ENCODE results near the gene KCNIP3. TPM values are rescaled to one million over a fixed set of nuclear protein-coding genes. Genes with fewer than 3 reads are reported as not detected.

KCNIP3 gene
- total RNA-seq, 1 donor from 2014 or later = 6.3 TPM

- Mint-ChIP-seq H3K36me3 (ENCODE audit: insufficient read depth) (no peaks in the 10 kb centered on the region), H3K27ac (no peak overlapping the region), H3K9me3 (ENCODE audit: low read depth) (no peaks in the 10 kb centered on the region), H3K4me1 (ENCODE audit: low read depth) (no peaks in the 10 kb centered on the region), H3K4me3 (ENCODE audit: low read depth) (no peak overlapping the region), H3K27me3 (peaks cover 70% of the 10 kb centered on the region)
- DNase-seq (ENCODE audit: low spot score, unreplicated experiment) = no peak
- TF ChIP-seq, protein P1, sequence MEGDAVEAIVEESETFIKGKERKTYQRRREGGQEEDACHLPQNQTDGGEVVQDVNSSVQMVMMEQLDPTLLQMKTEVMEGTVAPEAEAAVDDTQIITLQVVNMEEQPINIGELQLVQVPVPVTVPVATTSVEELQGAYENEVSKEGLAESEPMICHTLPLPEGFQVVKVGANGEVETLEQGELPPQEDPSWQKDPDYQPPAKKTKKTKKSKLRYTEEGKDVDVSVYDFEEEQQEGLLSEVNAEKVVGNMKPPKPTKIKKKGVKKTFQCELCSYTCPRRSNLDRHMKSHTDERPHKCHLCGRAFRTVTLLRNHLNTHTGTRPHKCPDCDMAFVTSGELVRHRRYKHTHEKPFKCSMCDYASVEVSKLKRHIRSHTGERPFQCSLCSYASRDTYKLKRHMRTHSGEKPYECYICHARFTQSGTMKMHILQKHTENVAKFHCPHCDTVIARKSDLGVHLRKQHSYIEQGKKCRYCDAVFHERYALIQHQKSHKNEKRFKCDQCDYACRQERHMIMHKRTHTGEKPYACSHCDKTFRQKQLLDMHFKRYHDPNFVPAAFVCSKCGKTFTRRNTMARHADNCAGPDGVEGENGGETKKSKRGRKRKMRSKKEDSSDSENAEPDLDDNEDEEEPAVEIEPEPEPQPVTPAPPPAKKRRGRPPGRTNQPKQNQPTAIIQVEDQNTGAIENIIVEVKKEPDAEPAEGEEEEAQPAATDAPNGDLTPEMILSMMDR (IDR thresholded peaks at IDR 0.05; ENCODE audit: unreplicated experiment) = no peak
These were observed 52.6 kb downstream of the KCNIP3 start for GRCh38 chr2:95349568-95350322.

DNA sequence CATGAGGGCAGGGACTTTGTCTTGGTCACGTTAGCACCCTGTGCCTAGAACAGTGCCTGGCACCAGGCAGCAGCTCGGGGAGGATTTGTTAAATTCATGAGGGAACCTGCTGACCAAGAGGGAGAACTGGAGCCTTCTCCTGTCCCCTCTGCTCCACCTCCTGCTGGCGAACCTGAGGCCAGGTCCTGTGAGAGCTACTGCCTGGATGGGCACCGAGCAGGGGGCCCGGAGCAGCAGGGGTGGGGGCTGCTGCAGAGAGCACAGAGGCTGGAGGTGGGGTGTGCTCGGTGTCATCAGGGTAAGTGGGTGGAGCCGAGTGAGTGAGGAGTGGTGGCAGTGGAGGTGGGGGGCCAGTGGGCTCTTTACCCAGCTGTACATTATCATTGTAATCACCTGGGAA, 53.2 kb downstream of the KCNIP3 start:
- H3K27me3 Mint-ChIP-seq = peaks cover 64% of the 10 kb centered on the region
- H3K4me3 Mint-ChIP-seq (ENCODE audit: low read depth) = no peak overlapping the region
- no peaks in the 10 kb centered on the region for H3K4me1 Mint-ChIP-seq (ENCODE audit: low read depth)
- H3K9me3 Mint-ChIP-seq (ENCODE audit: low read depth) = no peaks in the 10 kb centered on the region
- TF ChIP-seq, protein P1 (IDR thresholded peaks at IDR 0.05; ENCODE audit: unreplicated experiment) = no peak
- H3K27ac Mint-ChIP-seq = no peak overlapping the region
- DNase-seq (ENCODE audit: low spot score, unreplicated experiment) = no peak
- no peaks in the 10 kb centered on the region for H3K36me3 Mint-ChIP-seq (ENCODE audit: insufficient read depth)

DNA sequence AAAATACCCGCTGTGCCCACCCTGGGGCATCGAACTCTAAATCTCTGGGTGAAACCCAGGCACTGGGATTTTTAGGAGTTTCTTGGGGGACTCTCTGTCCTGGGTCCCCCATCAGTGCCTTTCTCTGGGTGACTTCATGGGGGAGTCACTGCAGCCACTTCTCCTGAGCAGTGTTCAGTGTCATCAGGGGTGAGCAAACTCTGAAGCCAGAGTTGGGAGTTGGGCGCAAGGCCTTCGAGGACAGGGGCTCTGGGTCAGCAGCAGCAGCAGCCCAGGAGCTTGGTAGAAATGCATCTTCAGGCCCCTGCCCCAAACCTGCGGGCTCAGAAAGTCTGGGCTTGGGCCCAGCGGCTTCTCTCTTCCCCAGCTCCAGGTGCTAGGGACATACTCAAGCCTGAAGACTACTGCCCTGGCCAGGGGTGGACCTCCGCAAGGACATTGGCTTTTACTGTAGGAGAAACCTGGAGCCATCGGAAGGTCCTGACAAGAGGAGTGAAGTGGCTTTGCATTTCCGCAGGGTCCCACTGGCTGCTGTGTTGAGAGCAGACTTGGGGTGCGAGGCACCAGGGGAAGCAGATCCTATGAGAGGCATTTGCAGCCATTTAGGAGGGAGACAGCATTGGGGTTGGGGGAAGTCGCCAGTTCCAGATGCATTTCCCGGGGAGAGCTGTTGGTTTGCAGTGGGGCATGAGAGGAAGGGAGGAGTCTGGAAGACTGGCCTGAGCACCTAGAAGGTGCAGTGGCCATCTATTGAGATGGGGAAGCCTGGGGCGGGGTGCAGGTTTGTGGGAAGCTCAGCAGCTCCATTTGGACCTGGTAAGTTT, 53.8 kb downstream of the KCNIP3 start:
- Mint-ChIP-seq H3K4me1 (ENCODE audit: low read depth) (no peaks in the 10 kb centered on the region), H3K27ac (no peak overlapping the region), H3K4me3 (ENCODE audit: low read depth) (no peak overlapping the region), H3K9me3 (ENCODE audit: low read depth) (no peaks in the 10 kb centered on the region), H3K27me3 (peaks cover 61% of the 10 kb centered on the region), H3K36me3 (ENCODE audit: insufficient read depth) (no peaks in the 10 kb centered on the region)
- no peak for DNase-seq (ENCODE audit: low spot score, unreplicated experiment)
- TF ChIP-seq, protein P1 (IDR thresholded peaks at IDR 0.05; ENCODE audit: unreplicated experiment) = no peak

DNA sequence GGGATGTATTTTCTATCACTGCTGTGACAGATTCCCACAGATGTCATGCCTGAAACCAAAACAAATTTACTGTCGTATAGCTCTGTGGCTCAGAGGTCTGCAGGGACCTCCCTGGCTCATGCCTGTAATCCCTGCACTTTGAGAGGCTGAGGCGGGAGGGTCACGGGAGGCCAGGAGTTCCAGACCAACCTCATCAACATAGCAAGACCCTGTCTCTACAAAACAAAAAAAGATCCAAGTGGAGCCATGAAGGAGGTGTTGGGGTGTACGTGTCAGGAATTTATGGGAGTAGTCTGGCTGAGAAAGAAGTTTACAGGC, 54.4 kb downstream of the KCNIP3 start:
- Mint-ChIP-seq H3K4me1 (ENCODE audit: low read depth) (no peaks in the 10 kb centered on the region), H3K36me3 (ENCODE audit: insufficient read depth) (no peaks in the 10 kb centered on the region), H3K27me3 (peaks cover 61% of the 10 kb centered on the region), H3K9me3 (ENCODE audit: low read depth) (no peaks in the 10 kb centered on the region), H3K27ac (no peak overlapping the region), H3K4me3 (ENCODE audit: low read depth) (no peak overlapping the region)
- TF ChIP-seq, protein P1 (IDR thresholded peaks at IDR 0.05; ENCODE audit: unreplicated experiment) = no peak
- no peak for DNase-seq (ENCODE audit: low spot score, unreplicated experiment)

- no peak overlapping the region for H3K27ac Mint-ChIP-seq
- no peaks in the 10 kb centered on the region for H3K36me3 Mint-ChIP-seq (ENCODE audit: insufficient read depth)
- DNase-seq (ENCODE audit: low spot score, unreplicated experiment) = no peak
- H3K4me1 Mint-ChIP-seq (ENCODE audit: low read depth) = no peaks in the 10 kb centered on the region
- TF ChIP-seq, protein P1 (IDR thresholded peaks at IDR 0.05; ENCODE audit: unreplicated experiment) = no peak
- H3K9me3 Mint-ChIP-seq (ENCODE audit: low read depth) = no peaks in the 10 kb centered on the region
- H3K4me3 Mint-ChIP-seq (ENCODE audit: low read depth) = no peak overlapping the region
- peaks cover 56% of the 10 kb centered on the region for H3K27me3 Mint-ChIP-seq
These were observed 55.3 kb downstream of the KCNIP3 start for GRCh38 chr2:95352310-95353054.

Data from progenitor cell of endocrine pancreas (in vitro differentiated cells).